ENCODE measurements around the gene PHOX2B.

PHOX2B gene

DNA sequence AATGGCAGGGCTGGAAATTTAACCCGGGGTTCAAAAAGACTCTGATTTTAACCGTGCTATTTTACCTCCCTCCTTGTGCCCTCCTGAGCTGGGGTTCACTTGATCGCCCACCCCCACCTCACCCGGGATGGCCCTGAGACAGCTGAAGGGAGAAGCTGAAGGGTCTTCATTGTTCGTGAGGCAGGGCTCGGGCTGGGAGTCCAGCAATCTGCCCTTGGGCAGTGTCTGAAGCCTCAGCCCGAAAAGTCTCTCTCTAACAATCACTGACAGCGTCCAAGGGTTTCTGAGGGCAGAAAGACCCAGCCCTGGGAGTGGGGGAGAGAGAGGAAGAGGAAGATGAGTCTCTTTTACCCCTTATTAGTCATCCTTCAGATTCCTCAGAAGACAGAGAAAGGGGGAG lies 39.4 kb upstream of the PHOX2B start:
- TF ChIP-seq, protein P1, sequence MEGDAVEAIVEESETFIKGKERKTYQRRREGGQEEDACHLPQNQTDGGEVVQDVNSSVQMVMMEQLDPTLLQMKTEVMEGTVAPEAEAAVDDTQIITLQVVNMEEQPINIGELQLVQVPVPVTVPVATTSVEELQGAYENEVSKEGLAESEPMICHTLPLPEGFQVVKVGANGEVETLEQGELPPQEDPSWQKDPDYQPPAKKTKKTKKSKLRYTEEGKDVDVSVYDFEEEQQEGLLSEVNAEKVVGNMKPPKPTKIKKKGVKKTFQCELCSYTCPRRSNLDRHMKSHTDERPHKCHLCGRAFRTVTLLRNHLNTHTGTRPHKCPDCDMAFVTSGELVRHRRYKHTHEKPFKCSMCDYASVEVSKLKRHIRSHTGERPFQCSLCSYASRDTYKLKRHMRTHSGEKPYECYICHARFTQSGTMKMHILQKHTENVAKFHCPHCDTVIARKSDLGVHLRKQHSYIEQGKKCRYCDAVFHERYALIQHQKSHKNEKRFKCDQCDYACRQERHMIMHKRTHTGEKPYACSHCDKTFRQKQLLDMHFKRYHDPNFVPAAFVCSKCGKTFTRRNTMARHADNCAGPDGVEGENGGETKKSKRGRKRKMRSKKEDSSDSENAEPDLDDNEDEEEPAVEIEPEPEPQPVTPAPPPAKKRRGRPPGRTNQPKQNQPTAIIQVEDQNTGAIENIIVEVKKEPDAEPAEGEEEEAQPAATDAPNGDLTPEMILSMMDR (IDR thresholded peaks at IDR 0.05; ENCODE audit: control insufficient read depth, extremely low read depth, insufficient read depth), result no peak
- no peak for DNase-seq (ENCODE audit: low read depth)
- no peak overlapping the region for H3K4me3 ChIP-seq (ENCODE audit: low read depth, low read length)

DNA sequence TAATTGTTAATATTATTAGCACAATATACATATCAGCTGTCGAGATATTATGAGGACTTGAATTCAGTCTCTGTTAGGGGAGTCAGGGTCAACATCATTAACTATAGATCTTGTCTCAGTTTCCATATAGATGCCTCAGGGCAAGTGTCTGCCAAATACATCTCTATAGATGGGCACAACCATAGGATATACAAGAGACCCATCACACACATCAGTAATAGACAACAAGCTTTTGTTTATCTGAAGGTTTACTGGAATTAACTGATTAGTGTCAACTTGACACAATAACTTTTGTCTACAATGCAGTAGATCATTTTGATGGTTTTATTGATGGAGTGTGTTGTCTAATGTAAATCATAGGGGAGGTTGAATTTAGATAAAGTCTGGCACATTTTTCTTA lies 37.1 kb upstream of the PHOX2B start:
- TF ChIP-seq, protein P1 (IDR thresholded peaks at IDR 0.05; ENCODE audit: control insufficient read depth, extremely low read depth, insufficient read depth), result no peak
- DNase-seq (ENCODE audit: low read depth), result no peak

DNA sequence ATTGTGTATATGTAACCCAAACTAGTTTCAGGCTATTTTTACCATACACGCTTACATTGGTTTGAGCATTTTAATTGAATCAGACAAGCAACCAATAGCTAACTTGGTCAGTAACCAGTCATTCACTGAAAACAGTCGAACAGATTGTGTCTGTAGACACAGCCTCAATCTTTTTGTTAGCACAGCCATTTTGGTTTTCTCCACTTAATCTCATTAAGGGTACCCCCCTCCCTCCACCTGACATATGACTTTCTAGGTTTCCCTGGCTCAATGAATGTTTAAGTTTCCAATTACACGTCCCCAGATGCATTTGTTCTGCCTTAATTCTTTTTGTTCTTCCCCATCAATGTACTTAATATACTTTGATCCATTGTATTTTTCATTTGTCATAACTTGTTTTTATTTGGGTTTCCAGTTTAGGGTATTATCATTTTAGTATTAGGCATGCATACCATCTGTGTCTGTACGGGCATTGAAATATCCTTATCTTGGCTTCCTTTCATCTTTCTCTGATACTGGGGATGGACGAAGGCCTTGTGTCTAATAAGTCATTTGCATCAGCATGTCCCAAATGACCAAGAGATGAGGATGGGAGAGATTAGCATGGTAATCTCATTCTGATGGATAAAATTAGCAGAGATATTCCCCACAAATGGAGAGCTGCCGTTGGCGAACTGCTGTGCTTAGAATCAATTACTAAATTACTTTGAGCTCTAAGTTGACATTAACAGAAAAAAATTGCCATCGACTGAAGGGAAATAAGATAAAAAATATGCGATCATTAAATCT lies 35.9 kb upstream of the PHOX2B start:
- H3K4me3 ChIP-seq (ENCODE audit: low read depth, low read length), result no peak overlapping the region
- TF ChIP-seq, protein P1 (IDR thresholded peaks at IDR 0.05; ENCODE audit: control insufficient read depth, extremely low read depth, insufficient read depth), result no peak
- no peak for DNase-seq (ENCODE audit: low read depth)

More for the DNA sequence above, 37.1 kb upstream of the PHOX2B start:
- no peak overlapping the region for H3K4me3 ChIP-seq (ENCODE audit: low read depth, low read length)

DNA sequence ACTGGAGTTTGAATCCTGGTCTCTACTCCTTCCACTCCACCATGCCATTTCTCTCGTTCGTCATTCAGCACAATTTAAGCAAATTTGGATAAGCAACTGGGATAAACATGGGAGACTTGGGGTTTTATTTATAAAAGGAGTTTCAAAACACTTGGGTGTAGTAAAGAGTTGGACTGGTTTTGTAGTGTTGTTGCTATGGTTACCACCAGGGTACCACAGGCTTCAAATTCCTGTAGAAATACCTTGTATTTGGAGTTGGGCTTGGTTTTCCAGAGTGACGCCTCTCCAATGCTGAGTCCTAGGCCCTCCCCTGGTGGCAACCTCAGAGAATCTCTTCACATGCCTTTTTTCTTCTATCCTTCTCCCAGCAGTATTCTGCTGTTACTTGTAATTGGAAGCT lies 27.9 kb upstream of the PHOX2B start:
- DNase-seq (ENCODE audit: low read depth), result no peak
- no peak overlapping the region for H3K4me3 ChIP-seq (ENCODE audit: low read depth, low read length)
- TF ChIP-seq, protein P1 (IDR thresholded peaks at IDR 0.05; ENCODE audit: control insufficient read depth, extremely low read depth, insufficient read depth), result no peak

DNA sequence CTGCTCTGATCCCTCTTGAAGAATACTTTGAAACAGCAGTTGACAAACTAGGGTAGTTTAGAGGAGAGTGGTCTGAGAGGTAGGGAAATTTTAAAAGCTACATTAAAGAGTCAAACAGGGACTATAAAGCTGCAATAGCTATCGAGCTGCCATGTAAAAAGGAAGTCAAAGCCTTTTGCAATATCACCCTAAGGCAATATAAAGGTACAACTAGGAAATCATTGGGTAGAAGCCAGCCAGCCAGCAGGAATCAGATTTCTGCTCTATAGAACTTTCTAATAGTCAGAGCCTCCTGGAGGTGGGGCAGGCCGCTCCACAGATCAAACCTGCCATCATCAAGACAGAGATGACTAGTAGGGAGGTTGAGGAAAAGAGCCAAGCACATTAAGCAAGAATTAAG lies 15.2 kb upstream of the PHOX2B start:
- no peak overlapping the region for H3K4me3 ChIP-seq (ENCODE audit: low read depth, low read length)
- TF ChIP-seq, protein P1 (IDR thresholded peaks at IDR 0.05; ENCODE audit: control insufficient read depth, extremely low read depth, insufficient read depth), result no peak
- DNase-seq (ENCODE audit: low read depth), result peak; percentile 47

DNA sequence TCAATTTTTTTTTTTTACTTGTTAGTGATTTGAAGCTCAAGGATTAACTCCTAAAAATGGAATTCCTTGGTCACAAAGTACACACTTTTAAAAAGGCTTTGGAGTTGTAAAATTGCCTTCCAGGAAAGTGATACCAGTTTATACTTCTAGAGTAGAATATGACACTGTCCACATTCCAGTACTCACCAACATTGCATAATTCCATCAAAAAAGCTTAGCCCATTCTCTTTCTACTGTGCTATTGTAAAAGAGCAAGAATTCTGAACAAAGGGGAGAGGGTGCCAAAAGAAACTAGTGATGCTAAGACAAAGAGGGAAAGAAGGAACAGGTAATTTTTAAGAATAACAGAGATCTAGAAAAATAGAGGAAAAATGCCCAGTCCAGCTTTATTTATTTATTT lies 10.4 kb upstream of the PHOX2B start:
- no peak overlapping the region for H3K4me3 ChIP-seq (ENCODE audit: low read depth, low read length)
- TF ChIP-seq, protein P1 (IDR thresholded peaks at IDR 0.05; ENCODE audit: control insufficient read depth, extremely low read depth, insufficient read depth), result no peak
- no peak for DNase-seq (ENCODE audit: low read depth)
